ENCODE results near the gene EGFLAM.

GRCh38 chr5:38367966-38368365 lies 109.6 kb downstream of the EGFLAM start:
- TF ChIP-seq, protein P1, sequence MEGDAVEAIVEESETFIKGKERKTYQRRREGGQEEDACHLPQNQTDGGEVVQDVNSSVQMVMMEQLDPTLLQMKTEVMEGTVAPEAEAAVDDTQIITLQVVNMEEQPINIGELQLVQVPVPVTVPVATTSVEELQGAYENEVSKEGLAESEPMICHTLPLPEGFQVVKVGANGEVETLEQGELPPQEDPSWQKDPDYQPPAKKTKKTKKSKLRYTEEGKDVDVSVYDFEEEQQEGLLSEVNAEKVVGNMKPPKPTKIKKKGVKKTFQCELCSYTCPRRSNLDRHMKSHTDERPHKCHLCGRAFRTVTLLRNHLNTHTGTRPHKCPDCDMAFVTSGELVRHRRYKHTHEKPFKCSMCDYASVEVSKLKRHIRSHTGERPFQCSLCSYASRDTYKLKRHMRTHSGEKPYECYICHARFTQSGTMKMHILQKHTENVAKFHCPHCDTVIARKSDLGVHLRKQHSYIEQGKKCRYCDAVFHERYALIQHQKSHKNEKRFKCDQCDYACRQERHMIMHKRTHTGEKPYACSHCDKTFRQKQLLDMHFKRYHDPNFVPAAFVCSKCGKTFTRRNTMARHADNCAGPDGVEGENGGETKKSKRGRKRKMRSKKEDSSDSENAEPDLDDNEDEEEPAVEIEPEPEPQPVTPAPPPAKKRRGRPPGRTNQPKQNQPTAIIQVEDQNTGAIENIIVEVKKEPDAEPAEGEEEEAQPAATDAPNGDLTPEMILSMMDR (conservative IDR thresholded peaks at IDR 0.05; ENCODE audit: low read depth, low read length): no peak
- TF ChIP-seq POLR2A (IDR thresholded peaks at IDR 0.05; ENCODE audit: low read depth, low read length) (no peak), RFX5 (IDR thresholded peaks at IDR 0.05; ENCODE audit: low read depth, low read length) (no peak), BHLHE40 (IDR thresholded peaks at IDR 0.05; ENCODE audit: low read depth, low read length) (no peak), FOS (IDR thresholded peaks at IDR 0.05; ENCODE audit: low read depth, low read length) (no peak), CHD1 (IDR thresholded peaks at IDR 0.05; ENCODE audit: low read depth, low read length) (no peak), RAD21 (IDR thresholded peaks at IDR 0.05; ENCODE audit: low read length) (no peak), MAFK (IDR thresholded peaks at IDR 0.05; ENCODE audit: low read depth, low read length) (no peak), SMC3 (IDR thresholded peaks at IDR 0.05; ENCODE audit: low read depth, low read length) (no peak)
- TF ChIP-seq, protein P2, sequence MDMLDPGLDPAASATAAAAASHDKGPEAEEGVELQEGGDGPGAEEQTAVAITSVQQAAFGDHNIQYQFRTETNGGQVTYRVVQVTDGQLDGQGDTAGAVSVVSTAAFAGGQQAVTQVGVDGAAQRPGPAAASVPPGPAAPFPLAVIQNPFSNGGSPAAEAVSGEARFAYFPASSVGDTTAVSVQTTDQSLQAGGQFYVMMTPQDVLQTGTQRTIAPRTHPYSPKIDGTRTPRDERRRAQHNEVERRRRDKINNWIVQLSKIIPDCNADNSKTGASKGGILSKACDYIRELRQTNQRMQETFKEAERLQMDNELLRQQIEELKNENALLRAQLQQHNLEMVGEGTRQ (IDR thresholded peaks at IDR 0.05; ENCODE audit: low read depth, low read length): no peak
- TF ChIP-seq, protein P3, sequence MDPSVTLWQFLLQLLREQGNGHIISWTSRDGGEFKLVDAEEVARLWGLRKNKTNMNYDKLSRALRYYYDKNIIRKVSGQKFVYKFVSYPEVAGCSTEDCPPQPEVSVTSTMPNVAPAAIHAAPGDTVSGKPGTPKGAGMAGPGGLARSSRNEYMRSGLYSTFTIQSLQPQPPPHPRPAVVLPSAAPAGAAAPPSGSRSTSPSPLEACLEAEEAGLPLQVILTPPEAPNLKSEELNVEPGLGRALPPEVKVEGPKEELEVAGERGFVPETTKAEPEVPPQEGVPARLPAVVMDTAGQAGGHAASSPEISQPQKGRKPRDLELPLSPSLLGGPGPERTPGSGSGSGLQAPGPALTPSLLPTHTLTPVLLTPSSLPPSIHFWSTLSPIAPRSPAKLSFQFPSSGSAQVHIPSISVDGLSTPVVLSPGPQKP (IDR thresholded peaks at IDR 0.05; ENCODE audit: borderline replicate concordance, low read depth, low read length): no peak

Data from IMR-90 (cell line).